Adipocyte (in vitro differentiated cells): ENCODE results near the gene CLASP2.

Source experiments
- DNase-seq: peaks from one replicate; pipeline ENCODE4 v3.0.0-alpha.2; 2015; ENCODE audit warnings: low read depth
- H3K27me3 ChIP-seq: replicated peaks from 2 replicates; pipeline ENCODE4 v1.7.0; 2013; ENCODE audit warnings: mild to moderate bottlenecking, low read length, moderate library complexity; ENCODE audit not compliant: control insufficient read depth, insufficient read depth
- H3K36me3 ChIP-seq: 2 replicates; pipeline ENCODE4 v1.7.0; 2013; ENCODE audit warnings: low read length, mild to moderate bottlenecking, moderate library complexity; ENCODE audit not compliant: control insufficient read depth, insufficient read depth, severe bottlenecking
- H3K4me1 ChIP-seq: 2 replicates; pipeline ENCODE4 v1.7.0; 2013; ENCODE audit warnings: mild to moderate bottlenecking, low read length, moderate library complexity; ENCODE audit not compliant: control insufficient read depth, insufficient read depth
- H3K4me3 ChIP-seq: 2 replicates; pipeline ENCODE4 v1.7.0; 2013; ENCODE audit warnings: mild to moderate bottlenecking, low read length, moderate library complexity
- H3K9ac ChIP-seq: 2 replicates; pipeline ENCODE4 v1.7.0; 2013; ENCODE audit warnings: mild to moderate bottlenecking, low read length, moderate library complexity
- H3K9me3 ChIP-seq: 2 replicates; pipeline ENCODE4 v1.7.0; 2013; ENCODE audit warnings: mild to moderate bottlenecking, low read length, moderate library complexity; ENCODE audit not compliant: control insufficient read depth

CLASP2 gene

DNA sequence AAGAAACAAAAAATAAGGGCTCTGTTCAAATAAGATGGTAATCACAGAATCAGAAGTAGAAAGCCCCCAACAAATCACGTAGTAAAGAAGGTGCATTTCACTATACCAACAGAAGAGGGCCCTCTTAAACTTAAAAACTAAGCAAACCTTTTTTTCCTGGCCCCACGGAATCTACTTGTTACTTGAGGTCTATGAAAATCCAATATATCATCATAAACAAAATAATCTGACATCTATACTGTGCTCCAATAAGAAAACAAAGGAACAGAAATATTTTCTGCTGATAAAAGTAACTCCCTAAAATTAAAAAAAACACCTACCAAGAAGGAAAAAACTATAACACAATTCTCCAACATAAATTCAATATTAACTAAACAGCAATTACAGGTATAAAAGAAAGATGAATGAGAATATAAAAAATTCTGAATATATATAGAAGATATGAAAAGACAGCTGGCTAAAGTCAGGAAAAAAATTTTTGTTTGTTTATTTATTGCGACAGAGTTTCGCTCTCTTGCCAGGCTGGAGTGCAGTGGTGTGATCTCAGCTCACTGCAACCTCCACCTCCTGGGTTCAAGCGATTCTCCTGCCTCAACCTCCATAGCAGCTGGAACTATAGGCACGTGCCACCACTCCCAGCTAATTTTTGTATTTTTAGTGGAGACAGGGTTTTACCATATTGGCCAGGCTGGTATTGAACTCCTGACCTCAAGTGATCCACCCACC lies 81.8 kb downstream of the CLASP2 start:
- Histone ChIP-seq H3K9me3 (no peaks in the 10 kb centered on the region), H3K36me3 (peaks cover 8% of the 10 kb centered on the region), H3K27me3 (no peaks in the 10 kb centered on the region), H3K9ac (no peak overlapping the region), H3K4me3 (no peak overlapping the region), H3K4me1 (peaks cover 4% of the 10 kb centered on the region)
- DNase-seq, result peak; percentile 82

DNA sequence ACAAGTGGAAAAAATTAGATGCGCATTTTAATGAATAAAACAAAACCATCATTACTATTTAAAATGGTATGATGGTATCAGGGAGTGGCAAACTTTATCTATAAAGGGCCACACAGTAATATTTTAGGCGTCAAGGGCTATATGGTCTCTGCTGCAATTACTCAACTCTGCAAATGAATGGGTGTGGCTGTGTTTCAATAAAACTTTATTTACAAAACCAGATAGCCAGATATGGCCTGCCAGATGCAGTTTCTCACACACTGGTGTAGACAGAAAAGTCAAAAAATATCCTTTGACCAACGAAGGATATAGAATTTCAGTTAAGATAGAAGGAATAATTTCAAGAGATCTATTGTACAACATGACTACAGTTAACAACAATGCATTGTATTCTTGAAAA lies 83.8 kb downstream of the CLASP2 start:
- no peak for DNase-seq
- Histone ChIP-seq H3K4me1 (peaks cover 4% of the 10 kb centered on the region), H3K36me3 (peaks cover 15% of the 10 kb centered on the region), H3K9ac (no peak overlapping the region), H3K27me3 (no peaks in the 10 kb centered on the region), H3K9me3 (no peaks in the 10 kb centered on the region), H3K4me3 (no peak overlapping the region)

DNA sequence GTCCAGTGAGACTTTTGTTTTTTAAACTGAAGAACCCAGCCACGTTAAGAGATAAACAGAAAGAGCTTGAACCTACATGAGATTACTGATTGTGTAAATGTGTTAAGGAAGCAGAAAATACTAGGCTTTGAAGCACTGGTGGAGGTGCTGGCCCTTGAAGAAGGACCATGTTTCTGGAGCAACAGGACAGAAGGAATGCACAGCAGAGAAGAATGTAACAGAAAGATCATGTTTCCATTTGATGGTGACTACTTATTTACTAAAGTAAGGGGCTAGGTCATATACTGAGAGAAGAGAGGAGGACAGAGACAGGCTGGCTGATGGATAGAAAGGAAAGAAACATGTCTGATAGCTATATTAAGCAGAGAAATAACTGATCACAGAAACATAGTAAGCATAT lies 88.8 kb downstream of the CLASP2 start:
- peak; percentile 31 for DNase-seq
- Histone ChIP-seq H3K36me3 (peaks cover 27% of the 10 kb centered on the region), H3K4me1 (no peaks in the 10 kb centered on the region), H3K4me3 (no peak overlapping the region), H3K9ac (no peak overlapping the region), H3K27me3 (no peaks in the 10 kb centered on the region), H3K9me3 (no peaks in the 10 kb centered on the region)

DNA sequence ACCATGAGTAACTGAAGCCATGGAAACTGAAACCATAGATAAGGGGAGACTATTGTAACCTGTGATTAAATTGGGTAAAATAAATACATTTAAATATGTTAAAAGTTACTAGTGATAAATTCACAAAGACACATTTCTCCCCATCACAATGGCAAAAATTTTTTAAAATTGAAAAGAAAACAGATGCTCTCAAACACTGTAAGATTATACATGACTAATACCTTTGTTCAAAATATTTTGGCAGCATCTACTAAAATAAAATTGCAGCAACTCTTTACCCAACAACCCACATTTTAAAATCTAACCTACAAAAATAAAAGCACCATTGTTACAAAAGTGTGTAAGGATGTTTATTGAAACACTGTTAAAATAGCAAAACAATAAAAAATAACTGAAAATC lies 93.3 kb downstream of the CLASP2 start:
- Histone ChIP-seq H3K36me3 (peaks cover 43% of the 10 kb centered on the region), H3K9me3 (no peaks in the 10 kb centered on the region), H3K27me3 (no peaks in the 10 kb centered on the region), H3K4me1 (no peaks in the 10 kb centered on the region), H3K9ac (no peak overlapping the region), H3K4me3 (no peak overlapping the region)
- peak; percentile 14 for DNase-seq

DNA sequence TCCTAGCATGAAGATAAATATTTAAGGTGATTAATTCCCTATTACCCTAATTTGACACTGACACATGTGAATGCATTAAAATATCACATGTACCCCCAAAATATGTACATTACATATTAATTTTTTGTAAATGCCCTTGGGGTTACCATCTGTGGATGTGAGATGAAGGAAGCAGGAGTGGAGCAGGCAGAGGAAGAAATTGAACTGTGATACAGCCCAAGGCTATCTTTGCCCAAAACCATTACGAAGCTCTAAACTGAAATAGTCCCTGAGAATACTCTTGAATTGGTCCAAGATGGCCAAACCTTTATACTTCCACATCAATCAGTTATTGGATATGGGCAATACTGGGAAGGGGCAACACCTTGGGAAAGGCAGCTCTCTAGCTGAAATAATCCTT lies 105.0 kb downstream of the CLASP2 start:
- no peak for DNase-seq
- Histone ChIP-seq H3K4me1 (no peaks in the 10 kb centered on the region), H3K9ac (no peak overlapping the region), H3K4me3 (no peak overlapping the region), H3K27me3 (no peaks in the 10 kb centered on the region), H3K36me3 (peaks cover 14% of the 10 kb centered on the region), H3K9me3 (no peaks in the 10 kb centered on the region)

DNA sequence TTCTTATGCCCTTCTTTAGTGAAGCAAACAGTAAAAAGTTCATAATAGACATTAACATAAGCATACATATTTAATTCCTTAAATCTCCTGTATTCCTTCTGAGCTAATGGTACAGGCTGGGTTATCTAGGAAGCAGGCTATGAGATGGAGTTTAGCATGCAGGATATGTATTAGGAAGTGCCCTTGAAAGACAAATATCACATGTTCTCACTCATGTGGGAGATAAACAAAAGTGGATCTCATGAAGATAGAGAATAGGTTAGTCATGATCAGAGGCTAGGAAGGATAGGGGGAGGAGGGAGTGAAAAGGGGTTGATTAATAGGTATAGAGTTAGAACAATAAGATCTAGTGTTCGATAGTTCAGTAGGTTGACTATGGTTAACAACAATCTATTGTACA lies 105.4 kb downstream of the CLASP2 start:
- no peaks in the 10 kb centered on the region for H3K9me3 ChIP-seq
- peaks cover 13% of the 10 kb centered on the region for H3K36me3 ChIP-seq
- no peak overlapping the region for H3K4me3 ChIP-seq
- H3K4me1 ChIP-seq, result no peaks in the 10 kb centered on the region
- DNase-seq, result no peak
- no peak overlapping the region for H3K9ac ChIP-seq
- H3K27me3 ChIP-seq, result no peaks in the 10 kb centered on the region

DNA sequence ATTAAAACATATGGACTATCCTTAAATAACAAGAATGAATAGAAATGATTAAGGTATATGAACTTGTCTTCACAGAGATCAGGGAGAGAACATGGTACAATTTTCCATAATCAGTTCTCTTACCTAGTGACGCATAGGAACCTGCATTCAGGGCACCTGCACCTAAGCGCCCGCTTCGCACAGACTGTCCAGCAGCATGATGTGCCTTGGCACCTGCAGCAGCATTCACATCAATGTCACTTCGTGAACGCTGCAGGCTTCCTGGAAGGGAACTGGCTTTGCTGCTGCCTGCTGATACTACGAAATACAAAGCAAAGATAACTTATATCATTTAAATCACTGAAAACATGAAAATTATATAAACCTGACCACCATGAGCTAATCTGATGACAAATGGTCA lies 115.2 kb downstream of the CLASP2 start:
- H3K36me3 ChIP-seq, result peaks cover 63% of the 10 kb centered on the region
- peaks cover 4% of the 10 kb centered on the region for H3K4me1 ChIP-seq
- no peak for DNase-seq
- H3K27me3 ChIP-seq, result no peaks in the 10 kb centered on the region
- no peak overlapping the region for H3K4me3 ChIP-seq
- no peaks in the 10 kb centered on the region for H3K9me3 ChIP-seq
- no peak overlapping the region for H3K9ac ChIP-seq

DNA sequence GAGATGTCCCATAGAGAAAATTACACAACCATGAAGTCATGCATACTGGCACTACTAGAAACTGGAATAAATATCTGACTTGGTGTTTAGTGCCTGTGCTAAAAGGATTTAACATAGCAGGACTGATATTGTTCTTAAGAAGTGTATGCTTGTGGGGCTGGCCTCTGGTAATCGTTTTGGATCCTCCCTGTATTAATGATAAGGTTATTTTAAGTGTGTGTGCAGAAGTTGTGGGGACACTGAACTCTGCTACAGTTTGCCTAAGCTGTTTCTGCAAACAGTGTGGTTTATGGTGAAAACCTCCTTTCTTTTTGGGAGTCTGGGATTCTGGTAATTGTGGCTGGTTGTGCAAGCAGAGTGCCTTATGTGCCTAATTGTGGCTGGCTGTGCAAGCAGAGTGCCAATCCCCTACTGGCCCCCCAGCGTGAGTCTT lies 120.8 kb downstream of the CLASP2 start:
- no peaks in the 10 kb centered on the region for H3K27me3 ChIP-seq
- H3K36me3 ChIP-seq, result peaks cover 22% of the 10 kb centered on the region
- peak overlapping the region; percentile 64 for H3K9ac ChIP-seq
- H3K4me3 ChIP-seq, result peak overlapping the region; percentile 24
- peaks cover 19% of the 10 kb centered on the region for H3K4me1 ChIP-seq
- no peaks in the 10 kb centered on the region for H3K9me3 ChIP-seq
- peak; percentile 8 for DNase-seq

DNA sequence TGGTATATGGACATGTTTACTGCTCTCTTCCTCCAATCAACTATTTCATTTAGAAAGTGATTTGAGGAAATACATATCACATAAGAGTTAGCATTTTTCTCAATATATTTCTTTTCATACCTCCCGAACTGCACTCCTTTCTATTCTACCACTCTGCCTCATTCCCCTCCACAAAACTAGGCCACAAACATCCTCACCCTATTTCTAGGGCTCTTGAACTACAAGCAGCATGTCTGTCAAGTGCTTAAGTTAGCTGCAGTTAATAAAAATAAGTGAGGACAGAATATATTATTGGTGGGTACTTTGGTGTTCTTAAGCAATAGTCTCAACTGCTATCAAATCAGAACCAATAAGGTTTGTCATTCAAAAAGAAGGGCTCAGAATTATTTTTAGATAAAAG lies 125.1 kb downstream of the CLASP2 start:
- peaks cover 36% of the 10 kb centered on the region for H3K36me3 ChIP-seq
- no peak overlapping the region for H3K4me3 ChIP-seq
- peaks cover 17% of the 10 kb centered on the region for H3K4me1 ChIP-seq
- H3K9me3 ChIP-seq, result no peaks in the 10 kb centered on the region
- DNase-seq, result no peak
- H3K9ac ChIP-seq, result no peak overlapping the region
- no peaks in the 10 kb centered on the region for H3K27me3 ChIP-seq

DNA sequence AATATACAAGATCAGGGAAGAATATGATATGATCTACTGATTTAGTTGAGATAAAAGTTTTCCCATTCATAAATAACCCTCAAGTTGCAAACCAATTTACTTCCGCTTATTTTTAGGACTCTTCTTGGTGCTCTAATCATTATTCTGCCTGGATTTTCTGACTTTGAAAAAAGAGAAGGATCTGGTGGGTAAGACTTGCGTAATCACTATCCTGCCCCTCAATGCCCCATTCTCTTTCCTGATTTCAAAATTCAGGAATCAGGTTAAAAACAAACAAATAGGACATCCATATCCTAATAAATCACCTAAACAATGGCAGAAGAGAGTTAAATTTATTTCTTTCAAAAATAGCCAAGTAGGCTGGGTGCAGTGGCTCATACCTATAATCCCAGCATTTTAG lies 127.5 kb downstream of the CLASP2 start:
- no peaks in the 10 kb centered on the region for H3K27me3 ChIP-seq
- no peak overlapping the region for H3K4me3 ChIP-seq

DNA sequence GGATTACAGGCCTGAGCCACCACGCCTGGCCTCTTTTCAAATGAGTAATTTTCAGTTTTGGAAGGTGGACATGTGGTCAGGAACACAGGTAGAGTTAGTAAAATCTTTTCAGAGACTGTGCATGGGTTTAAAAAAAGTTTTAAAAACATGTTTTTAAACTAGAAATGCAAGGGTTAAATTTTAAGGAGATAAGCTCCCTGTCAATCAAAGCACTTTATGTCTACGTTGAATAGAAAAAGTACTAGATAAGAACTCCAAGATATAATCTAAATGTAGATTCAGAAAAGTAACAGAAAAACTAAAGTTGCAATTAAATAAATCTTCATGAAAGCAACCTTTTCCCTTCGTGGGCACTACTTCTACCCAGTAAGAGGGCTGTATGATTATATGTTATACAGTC lies 131.7 kb downstream of the CLASP2 start:
- Histone ChIP-seq H3K27me3 (no peaks in the 10 kb centered on the region), H3K9ac (no peak overlapping the region), H3K4me3 (no peak overlapping the region), H3K4me1 (no peaks in the 10 kb centered on the region), H3K9me3 (no peaks in the 10 kb centered on the region), H3K36me3 (peaks cover 48% of the 10 kb centered on the region)
- DNase-seq, result no peak

More for the DNA sequence above, 127.5 kb downstream of the CLASP2 start:
- no peak for DNase-seq
- H3K9me3 ChIP-seq, result no peaks in the 10 kb centered on the region
- no peaks in the 10 kb centered on the region for H3K4me1 ChIP-seq
- peaks cover 45% of the 10 kb centered on the region for H3K36me3 ChIP-seq
- no peak overlapping the region for H3K9ac ChIP-seq

DNA sequence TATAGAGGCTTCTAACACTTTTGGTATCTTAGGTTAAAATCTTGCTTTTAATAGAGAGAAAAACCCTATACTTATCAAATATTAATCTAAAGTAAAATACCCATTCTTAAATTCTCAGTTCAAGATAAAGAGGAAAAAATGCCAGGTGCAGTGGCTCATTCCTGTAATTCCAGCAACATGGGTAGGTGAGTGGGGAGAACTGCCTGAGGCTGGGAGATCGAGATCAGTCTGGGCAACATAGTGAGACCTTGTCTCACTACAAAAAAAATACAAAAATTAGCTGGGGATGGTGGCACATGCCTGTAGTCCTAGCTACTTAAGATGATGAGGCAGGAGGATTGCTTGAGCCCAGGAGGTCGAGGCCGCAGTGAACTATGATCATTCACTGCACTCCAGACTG lies 135.8 kb downstream of the CLASP2 start:
- no peak overlapping the region for H3K9ac ChIP-seq
- no peaks in the 10 kb centered on the region for H3K27me3 ChIP-seq
- peaks cover 27% of the 10 kb centered on the region for H3K36me3 ChIP-seq
- peaks cover 10% of the 10 kb centered on the region for H3K4me1 ChIP-seq
- no peaks in the 10 kb centered on the region for H3K9me3 ChIP-seq
- DNase-seq, result no peak
- H3K4me3 ChIP-seq, result no peak overlapping the region
